ENCODE data around the gene RBMS3.

DNA sequence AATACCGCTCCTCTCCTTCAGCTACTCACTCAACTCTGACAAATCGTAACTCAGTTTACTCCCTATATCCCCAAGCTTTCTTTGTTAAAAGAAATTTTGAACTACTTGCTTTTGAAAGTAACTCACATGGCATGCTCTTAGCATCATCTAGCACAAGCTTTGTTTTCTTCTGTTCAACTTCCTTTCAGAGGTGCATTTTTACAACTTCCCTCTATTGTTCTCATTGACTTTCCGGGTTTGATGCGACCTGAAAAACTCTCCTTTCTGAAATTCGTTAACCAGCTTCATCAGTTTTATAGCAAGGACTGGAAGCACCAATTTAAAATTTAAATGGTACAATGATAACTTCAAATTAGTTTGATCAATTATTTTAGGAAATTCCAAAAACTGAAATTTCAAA is 696.0 kb downstream of the RBMS3 start:
- no peak for TF ChIP-seq EZH2 (IDR thresholded peaks at IDR 0.05; ENCODE audit: low read depth, low read length, severe bottlenecking)
- TF ChIP-seq, protein P1, sequence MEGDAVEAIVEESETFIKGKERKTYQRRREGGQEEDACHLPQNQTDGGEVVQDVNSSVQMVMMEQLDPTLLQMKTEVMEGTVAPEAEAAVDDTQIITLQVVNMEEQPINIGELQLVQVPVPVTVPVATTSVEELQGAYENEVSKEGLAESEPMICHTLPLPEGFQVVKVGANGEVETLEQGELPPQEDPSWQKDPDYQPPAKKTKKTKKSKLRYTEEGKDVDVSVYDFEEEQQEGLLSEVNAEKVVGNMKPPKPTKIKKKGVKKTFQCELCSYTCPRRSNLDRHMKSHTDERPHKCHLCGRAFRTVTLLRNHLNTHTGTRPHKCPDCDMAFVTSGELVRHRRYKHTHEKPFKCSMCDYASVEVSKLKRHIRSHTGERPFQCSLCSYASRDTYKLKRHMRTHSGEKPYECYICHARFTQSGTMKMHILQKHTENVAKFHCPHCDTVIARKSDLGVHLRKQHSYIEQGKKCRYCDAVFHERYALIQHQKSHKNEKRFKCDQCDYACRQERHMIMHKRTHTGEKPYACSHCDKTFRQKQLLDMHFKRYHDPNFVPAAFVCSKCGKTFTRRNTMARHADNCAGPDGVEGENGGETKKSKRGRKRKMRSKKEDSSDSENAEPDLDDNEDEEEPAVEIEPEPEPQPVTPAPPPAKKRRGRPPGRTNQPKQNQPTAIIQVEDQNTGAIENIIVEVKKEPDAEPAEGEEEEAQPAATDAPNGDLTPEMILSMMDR (IDR thresholded peaks at IDR 0.05; ENCODE audit: control extremely low read depth in 1 of 3, insufficient read depth in 1 of 3, low read depth in 1 of 3, low read length in 3 of 3), result no peak
- no peak for TF ChIP-seq POLR2A (IDR thresholded peaks at IDR 0.05; ENCODE audit: control extremely low read depth in 1 of 2, low read depth in 2 of 2, low read length in 2 of 2)
- TF ChIP-seq, protein P2, sequence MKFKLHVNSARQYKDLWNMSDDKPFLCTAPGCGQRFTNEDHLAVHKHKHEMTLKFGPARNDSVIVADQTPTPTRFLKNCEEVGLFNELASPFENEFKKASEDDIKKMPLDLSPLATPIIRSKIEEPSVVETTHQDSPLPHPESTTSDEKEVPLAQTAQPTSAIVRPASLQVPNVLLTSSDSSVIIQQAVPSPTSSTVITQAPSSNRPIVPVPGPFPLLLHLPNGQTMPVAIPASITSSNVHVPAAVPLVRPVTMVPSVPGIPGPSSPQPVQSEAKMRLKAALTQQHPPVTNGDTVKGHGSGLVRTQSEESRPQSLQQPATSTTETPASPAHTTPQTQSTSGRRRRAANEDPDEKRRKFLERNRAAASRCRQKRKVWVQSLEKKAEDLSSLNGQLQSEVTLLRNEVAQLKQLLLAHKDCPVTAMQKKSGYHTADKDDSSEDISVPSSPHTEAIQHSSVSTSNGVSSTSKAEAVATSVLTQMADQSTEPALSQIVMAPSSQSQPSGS (IDR thresholded peaks at IDR 0.05; ENCODE audit: low read length), result no peak
- no peak for TF ChIP-seq RBBP5 (IDR thresholded peaks at IDR 0.05; ENCODE audit: borderline replicate concordance, low read depth, low read length)
- no peak for TF ChIP-seq POLR2AphosphoS5 (IDR thresholded peaks at IDR 0.05; ENCODE audit: low read depth, low read length)
- no peak for TF ChIP-seq CREB1 (IDR thresholded peaks at IDR 0.05)
- no peak for TF ChIP-seq RAD21 (IDR thresholded peaks at IDR 0.05 in 1 of 2, conservative IDR thresholded peaks at IDR 0.05 in 1 of 2; ENCODE audit: low read depth in 2 of 2, low read length in 2 of 2)
- no peak for TF ChIP-seq PHF8 (conservative IDR thresholded peaks at IDR 0.05; ENCODE audit: low read depth, low read length)
- TF ChIP-seq HDAC2 (IDR thresholded peaks at IDR 0.05; ENCODE audit: borderline replicate concordance in 1 of 2, low read depth in 2 of 2, low read length in 2 of 2), result no peak
- no peak for TF ChIP-seq TCF12 (IDR thresholded peaks at IDR 0.05; ENCODE audit: low read depth, low read length)
- TF ChIP-seq SP1 (IDR thresholded peaks at IDR 0.05; ENCODE audit: low read depth, low read length), result no peak
- TF ChIP-seq ZNF274 (IDR thresholded peaks at IDR 0.05; ENCODE audit: borderline replicate concordance, extremely low read depth, low read length), result no peak
